NCI-H510A (cell line): ENCODE results near the gene TMEM179.
"Not testable (repeated sequence)": the region's sequence is repeated elsewhere in the genome, so short reads cannot be mapped to it uniquely, and the experiment has no call there.

Experiments
- DNase-seq: peaks from one replicate; lab custom pipeline; 2025; lab: John Stamatoyannopoulos, UW

Gene TMEM179

DNA sequence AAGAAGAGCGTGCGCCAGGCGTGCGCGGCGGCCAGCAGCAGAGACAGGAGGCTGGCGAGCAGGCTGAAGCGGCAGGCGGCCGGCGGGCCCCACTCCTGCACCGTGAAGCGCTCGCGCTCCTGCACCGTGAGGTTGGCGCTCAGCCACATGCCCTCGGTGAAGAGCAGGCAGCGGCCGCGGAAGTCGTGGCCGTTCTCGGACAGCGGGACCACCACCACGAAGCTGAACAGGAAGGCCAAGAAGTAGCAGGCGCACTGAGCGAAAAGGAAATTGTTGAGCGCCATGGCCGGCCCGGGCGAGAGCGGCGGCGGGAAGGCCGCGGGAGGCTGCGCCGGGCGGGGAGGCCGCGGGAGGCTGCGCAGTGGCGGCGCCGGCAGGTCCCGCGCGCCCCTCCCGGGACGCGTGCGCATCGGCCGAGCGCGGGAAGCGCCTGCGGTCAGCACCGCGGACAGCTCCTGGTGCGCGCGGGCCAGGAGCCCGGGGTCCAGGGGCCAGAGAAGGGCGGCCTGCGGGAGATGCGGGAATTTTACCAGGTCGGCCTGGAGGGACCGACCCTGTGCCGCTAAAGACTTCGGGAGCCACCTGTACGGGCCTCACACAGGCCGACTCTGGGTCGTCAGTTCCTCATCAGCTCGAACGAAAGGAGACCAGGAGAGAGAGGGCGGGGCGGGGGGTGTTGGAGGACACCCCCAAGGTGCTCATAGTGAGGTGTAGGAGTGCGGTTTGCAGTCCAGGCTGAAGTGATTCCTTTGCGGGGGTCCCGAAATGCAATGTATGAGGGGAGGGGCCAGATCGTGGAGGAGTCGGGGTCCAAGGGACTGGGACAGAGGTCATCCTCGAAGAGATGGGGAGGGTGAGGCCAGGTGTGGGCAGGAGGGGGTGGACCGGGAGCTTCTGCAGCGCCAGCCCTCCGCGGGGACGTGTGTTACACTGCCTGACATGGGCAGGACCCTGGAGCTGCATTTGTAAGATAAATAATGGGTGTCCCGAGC, at the start of gene TMEM179:
TMEM179 (minus strand) TSS at position 315 of the 992 bp plus-strand sequence; CDS start at position 284, 31 bp downstream.
- DNase-seq = no peak

DNA sequence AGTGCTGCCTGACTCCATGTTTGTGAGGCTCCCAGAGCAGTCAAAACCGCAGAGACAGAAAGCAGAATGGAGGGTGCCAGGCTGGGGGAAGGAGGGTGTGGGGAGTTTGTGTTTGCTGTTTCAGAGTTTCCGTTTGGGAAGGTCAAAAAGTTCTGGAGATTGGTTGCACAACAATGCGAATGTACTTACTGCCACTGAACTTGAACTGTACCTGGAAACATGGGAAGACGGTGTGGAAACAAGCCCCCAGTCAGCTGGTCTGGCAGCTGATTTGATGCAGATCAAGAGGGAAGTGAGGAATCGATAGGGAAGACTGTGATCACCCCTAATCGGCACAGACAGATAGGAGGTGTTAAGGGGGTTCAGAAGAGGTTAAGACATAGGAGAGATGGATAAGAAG, 49.5 kb upstream of the TMEM179 start:
- DNase-seq = no peak

DNA sequence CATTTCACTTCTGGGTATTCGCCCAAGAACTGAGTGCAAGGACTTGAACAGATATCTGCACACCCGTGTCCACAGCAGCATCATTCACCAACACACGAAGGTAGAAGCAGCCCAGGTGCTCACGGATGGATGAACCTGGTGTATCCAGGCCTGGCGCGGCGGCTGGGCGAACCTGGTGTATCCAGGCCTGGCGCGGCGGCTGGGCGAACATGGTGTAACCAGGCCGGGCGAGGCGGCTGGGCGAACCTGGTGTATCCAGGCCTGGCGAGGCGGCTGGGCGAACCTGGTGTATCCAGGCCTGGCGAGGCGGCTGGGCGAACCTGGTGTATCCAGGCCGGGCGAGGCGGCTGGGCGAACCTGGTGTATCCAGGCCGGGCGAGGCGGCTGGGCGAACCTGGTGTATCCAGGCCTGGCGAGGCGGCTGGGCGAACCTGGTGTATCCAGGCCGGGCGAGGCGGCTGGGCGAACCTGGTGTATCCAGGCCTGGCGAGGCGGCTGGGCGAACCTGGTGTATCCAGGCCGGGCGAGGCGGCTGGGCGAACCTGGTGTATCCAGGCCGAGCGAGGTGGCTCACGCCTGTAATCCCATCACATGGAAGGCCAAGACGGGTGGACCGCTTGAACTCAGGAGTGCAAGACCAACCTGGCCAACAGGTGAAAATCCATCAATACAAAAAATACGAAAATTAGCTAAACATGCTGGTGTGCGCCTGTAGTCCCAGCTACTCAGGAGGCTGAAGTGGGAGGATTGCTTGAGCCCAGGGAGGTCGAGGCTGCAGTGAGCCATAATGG, 48.8 kb upstream of the TMEM179 start:
- not testable (repeated sequence) for DNase-seq

DNA sequence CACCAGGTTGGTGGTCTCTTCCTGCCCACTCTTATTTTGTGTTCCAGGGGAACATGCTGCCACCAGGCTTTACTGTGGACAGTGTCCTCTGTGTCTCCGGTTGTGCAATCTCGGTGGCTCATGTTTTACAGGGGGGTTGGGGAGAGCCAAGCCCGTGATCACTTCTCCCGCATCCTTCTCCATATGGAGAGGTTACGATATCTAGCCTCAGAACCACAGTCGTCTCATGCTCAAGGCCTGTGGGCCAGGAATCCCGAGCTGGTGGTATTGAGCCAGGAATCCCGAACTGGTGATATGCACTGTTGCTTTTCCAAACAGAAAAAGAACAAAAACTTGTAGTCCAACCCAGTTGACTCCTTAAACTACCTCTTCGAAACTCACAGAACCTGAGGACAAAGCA, 47.8 kb upstream of the TMEM179 start:
- no peak for DNase-seq

DNA sequence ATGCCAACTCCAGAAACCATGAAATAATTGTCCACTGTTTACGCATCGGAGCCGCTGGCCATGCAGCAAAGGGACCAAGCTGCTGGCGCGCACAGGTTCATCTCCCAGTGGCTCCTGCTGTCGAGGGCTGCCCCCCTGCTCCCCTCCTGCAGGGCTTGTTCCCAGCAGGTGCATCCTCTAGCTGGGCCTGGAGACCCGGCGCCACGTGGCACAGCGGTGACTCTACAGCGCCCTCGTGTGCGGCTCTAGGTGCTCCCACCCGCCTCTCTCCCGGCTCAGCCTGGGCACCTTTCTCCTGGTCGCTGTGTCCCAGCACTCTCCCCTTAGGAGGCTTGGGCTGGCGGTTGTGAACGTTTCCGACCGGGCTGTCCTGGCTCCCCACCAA, 47.3 kb upstream of the TMEM179 start:
- no peak for DNase-seq

DNA sequence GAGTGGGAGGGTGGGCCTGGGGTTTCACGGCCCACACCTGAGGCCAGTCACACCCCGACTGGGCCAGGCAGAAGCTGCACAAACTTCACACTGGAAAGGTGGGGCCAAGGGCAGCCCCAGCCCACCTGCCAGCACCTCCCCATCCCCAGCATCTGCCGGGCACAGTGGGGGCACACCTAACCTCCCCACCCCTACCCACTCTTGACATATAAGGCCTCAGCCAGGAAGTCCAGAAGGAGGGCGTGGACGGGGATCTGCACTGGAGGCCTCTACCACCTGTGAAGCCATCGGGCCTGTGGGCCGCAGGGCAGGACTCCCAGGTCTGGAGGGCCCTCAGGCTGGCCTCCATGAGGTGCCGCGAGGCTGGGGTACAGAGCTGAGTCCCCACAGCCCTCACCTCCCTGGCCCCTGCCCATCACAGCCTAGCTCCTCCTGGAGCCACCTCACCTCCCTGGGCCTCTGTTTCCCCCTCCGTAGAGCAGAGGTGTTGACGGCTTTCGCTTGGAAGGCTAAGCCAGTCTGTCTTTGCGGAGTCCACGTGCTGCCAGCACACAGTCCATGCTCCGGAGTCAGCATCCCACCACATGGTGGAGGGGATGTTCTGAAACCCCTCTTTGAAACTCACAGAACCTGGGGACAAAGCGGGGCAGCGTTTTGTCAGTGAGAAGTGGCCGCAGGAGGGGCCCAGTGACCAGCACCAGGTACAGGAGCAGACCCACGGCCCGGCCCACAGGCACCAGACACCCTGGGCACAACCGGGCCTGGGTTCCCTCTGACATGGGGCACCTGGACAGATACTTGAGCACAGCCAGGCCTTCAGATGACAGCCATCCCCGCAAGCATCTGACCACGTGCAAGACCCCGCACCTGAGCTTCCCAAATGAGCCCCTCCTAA, 46.7 kb upstream of the TMEM179 start:
- DNase-seq = no peak

DNA sequence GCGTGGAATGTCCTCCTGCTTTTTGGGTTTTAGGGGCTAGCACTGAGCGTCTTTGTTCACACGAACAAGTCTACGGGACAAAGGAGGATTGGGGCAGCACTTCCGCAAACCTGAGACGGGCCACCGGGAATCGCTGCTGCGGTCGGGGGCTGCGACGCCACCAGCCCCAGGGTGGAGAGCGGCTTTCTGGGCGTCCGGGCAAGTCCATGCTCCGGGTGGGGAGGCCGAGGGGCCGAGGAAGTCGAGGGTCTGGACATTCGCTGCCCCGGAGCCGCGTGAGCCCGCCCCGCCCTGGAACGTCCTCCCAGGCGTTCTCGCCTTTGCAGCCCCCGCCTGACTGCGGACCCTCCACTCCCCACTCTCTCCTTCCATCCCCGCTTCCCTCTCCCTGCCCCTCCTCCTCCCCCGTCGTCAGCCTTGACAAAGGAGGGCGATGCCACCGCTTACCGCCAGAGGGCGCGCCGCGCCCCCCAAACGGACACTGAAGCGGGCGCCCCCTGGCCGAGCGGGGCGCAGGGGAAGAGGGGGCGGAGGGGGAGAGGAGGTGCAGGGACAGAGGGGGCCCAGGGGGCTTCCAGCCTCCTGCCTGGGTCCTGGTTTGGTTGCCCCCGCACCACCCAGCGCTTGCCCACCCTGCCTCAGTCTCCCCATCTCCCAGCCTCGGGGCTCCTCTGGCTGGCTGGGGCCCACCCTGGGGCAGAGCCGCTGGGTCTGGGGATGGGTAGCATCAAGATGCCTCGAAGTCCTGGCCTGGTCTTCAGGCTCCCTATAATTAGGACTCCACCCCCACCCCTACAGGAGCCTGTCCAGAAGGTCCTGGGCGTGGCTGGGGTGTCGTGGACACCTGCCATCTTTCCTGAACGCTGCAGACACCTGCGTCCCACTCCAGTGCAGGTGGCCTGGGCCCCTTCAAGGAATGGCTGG, 45.7 kb upstream of the TMEM179 start:
- DNase-seq = no peak

DNA sequence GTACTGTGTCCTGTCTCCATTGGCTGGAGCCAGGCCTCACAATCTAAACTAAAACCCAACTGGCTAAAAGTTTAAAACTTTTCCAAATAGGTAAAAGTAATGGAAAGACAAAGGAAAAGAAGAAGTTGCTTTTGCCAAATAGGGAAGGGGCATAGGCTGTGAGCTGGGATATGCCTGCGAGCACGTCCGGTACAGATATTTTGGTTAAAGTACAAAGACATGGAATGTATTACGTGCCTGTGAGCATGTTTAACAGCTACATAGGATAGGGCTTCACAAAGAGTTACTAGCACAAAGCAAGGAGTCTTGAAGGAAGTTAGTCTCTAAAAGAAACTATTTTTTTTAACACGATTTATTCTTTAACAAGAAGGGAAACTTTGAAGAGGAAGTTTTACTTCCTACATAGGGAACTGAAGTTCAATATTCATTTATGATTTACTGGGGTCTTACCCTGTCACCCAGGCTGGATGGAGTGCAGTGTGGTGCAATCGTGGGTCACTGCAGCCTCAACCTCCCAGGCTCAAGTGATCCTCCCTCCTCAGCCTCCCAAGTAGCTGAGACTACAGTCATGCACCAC, 43.0 kb upstream of the TMEM179 start:
- DNase-seq = no peak

DNA sequence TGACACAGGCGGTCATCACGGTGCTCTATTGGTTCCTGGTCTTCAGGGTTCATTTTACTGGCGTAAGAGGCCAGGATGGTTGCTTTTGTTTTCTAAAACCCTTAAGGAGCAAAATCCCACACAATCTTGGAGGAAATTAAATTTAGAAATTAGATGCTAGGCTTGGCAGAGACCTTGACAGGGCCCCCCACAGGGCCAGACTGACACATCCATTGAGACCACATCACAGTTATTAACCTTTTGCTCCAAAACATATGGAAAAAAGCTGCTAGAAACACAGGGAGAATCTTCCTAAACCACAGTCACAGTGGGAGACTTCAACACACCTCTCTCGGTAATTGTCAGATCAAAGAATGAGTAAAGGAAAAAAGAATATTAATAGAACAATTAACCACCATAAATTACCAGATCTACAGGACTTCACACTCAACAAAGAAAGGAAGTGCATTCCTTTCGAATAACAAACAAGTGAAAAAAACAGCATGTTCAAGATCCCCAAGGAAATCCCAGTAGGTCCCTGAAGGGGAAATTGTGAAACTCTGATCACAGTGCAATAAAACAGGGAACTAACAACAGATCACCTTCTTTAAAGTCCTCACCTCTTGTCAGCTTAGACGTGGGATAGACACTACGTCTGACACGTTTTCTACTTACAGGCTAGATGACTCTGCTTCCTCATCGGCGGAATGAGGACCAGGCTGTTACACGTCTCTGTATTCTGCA, 40.2 kb upstream of the TMEM179 start:
- no peak for DNase-seq

DNA sequence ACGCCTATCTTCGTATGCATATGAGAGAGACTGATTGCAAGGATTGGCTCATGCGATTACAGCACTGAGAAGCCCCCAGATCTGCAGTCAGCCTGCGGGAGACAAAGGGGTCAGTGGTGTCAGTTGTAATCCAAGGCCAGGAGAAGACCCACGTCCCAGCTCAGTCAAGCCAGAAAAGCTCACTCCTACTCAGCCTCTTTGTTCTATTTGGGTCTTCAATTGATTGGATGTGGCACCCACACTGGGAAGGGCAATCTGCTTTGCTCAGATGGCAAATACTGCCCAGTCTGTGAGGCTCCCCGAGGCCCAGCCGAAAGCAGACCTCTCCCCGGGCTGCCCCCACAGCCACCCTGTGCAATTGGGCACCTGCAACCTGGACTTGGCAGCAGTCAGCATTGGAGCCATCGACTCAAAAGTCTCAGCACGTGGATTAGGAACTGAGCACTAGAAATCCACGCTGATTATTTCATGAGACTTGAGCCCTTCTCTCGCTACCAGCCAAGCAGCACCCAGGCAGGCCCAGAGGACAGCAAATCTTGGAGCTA, 39.6 kb upstream of the TMEM179 start:
- no peak for DNase-seq

DNA sequence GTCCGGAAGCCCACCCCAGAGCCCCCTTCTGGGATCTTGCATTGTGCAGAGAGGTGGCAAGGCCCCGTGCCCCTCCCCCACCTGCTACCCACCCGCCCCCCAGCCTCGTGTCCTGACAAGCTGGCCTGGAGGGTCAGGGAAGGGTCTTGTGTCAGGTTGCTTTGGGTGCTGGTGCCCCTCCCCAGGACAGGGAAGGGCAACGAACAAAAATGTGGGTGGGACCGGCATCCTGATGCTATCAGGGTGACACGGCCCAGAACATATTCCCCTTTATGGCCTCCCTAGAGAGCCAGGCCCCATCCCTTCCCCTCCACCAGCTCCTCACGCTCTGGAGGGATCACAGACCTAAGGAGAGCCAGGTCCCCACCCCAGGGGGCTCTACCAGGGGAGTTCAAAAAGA, 38.7 kb upstream of the TMEM179 start:
- no peak for DNase-seq

DNA sequence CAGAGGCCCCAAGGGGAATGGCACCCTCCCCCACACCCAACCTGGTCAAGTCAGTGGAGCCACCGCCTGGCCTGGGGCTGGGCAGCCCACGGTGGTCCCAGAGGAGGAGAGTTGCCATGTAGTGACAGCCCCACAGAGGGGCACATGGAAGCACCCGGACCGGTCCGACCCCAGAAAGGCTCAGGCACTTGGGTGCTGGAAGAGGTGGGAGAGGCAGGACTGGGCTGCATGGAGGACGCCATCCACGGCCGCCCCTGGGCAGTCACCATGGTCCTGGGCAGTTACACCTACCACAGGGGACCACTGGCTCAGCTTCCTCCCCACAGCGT, 37.9 kb upstream of the TMEM179 start:
- no peak for DNase-seq

DNA sequence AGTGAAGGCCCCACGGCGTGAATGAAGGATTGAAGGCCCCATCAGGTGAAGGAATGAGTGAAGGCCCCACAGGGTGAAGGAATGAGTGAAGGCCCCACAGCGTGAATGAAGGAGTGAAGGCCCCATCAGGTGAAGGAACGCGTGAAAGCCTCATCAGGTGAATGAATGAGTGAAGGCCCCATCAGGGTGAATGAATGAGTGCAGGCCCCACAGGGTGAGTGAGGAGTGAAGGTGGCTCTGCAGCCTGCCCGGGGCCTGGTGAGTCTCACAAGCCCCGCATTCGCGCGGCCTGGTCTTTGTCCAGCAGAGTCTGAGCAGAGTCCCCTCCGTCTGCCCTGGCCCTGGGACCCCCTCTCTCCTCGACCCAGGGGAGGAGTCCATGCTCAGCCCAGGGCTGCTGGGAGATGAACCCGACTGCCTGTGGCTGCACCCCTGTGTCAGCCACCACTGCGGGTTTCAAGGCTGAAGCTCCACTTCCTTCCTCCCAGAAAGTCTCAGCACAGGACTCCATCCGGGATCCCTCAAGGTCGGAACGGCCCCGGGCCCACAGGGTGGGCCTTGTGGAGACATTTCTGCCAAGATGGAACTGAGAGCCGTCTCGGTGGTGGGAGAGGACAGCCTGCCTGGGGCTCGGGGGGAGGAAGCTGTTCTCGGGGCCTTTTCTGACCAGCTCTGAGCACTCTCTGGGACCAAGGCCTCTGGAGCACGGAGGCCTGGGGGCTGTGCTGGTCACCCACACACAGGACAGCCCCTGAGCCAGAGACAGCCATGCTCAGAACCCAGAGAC, 37.4 kb upstream of the TMEM179 start:
- DNase-seq = no peak

DNA sequence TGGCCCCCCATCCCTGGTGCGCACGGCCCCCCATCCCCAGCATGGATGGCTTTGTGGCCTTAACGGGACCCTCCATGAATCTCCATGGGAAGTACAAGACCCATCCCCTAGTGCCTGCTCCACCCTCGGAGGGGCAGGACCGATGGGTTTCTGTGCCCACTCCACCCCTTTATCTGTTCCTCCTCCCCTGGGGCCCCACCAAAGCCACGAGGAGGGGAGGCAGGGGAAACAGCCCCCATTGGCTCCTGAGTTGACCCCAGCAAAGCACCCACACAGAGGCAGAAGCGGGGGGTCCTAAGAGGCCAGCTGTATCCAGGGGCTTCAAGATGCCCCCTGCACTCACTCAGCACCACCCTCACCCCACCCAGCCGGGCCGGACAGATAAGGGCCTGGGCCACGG, 36.1 kb upstream of the TMEM179 start:
- no peak for DNase-seq

DNA sequence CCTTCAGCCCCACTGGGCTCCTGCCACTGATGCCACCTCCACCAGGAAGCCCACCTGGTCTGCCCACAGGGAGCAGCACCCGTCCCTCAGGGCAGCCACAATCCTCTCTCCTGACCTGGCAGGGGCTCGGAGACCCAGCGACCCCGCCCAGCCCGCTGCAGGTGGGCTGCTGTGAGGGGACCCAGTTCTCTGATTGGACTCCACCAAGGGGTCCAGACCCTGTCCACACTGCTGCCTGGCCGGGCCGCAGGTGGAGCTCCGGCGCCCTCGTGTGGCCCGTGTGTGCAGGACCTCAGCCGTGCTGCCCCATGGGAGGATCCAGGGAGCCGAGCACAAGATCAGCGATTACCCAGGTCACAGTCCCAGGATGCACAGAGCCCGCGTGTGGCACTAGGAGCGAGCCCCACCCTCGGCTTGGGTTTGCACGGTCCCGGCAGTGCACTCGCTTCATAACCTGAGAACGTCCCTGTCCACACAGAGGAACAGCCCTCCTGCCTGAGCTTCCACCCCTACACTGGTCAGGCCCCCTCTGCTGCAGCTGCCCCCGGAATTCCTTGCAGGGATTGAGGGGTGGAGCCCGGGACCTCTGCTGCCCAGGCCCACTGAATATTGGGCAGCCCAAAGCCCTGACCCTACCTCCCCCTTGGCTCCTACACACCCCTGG, 35.4 kb upstream of the TMEM179 start:
- no peak for DNase-seq

DNA sequence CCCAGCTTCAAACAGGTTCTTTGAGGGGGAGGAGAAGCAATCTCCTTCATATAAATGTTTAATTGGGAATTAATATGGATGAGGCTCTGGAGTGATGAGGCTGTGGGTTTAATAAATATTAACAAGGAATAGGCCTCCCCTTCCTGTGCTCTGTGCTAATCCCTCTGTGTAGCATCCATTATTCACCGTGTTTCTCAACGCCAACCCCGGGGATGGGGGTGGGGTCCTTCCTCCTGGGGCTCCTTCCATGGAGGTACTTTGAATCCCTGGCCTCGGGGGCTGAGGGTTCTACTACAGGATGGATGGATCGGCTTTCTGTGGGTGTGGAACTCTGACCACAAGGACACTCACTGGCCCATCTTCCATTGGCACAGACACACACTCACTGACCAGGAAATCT, 34.9 kb upstream of the TMEM179 start:
- no peak for DNase-seq

DNA sequence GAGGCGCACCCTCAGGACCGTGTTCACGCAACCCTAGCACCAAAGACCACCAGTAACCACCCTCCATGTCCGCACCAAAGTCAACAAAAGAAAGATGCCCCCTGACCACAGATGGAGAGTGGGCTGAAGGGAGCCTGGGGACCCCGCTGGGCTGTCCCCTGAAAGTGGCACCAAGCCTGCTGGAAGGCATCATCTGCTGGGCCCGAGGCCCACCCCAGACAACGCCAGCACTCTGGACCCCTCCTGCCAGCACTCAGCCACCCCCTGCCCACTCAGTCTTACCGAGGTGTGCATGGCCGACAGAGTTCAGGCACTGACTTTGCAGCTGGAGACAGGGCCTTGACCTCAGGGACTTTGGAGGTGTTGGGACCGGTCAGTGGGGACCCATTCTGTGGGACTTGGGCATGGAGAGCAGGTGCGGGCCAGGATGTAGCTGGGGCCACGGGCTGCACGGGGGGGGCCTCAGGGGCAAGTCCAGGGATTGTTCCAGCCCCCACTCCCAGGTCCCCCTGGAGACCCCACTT, 34.4 kb upstream of the TMEM179 start:
- no peak for DNase-seq

DNA sequence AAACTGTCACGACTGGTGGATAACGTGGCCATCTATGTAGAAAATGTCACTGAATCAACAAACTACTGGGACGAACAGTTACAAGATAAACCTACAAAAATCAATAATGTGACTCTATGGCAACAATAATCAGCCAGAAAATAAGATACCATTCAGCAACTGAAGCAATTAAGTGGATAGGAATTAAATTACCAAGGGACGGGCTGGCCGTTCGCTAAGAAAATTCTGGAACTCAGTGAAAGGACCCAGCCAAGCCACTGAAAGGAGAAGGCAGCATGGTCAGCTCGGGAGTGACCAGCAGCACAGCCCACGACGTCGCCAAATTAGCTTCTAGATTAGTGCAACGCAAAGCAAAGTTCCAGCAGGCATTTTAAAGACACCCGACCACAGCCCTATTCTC, 33.6 kb upstream of the TMEM179 start:
- DNase-seq = no peak
